Right atrium auricular region (tissue), 2 donors: ENCODE measurements around the gene IGSF9. TPM values are rescaled to one million over a fixed set of nuclear protein-coding genes. Genes with fewer than 3 reads are reported as not detected.

Experiments
- DNase-seq: peaks from one replicate; pipeline ENCODE4 v3.0.0-alpha.2; 2019; ENCODE audit warnings: low spot score
- H3K27ac ChIP-seq, 2 donors: fragments of 200-600 bp; sonication (generic); 1 replicate in 1 of 2; 2 replicates in 1 of 2; pipeline ENCODE4 v1.5.1; 2016 to 2019
- H3K27me3 ChIP-seq, 2 donors: fragments of 200-600 bp; sonication (generic); one replicate each; pipeline versions ENCODE4 v1.5.1 to v1.6.0; 2017 to 2019
- H3K36me3 ChIP-seq: fragments of 200-600 bp; sonication (generic); one replicate; pipeline ENCODE4 v1.5.1; 2016
- H3K4me1 ChIP-seq, 2 donors: fragments of 200-600 bp; sonication (generic); one replicate each; pipeline versions ENCODE4 v1.5.1 to v1.6.0; 2017 to 2019
- H3K4me3 ChIP-seq, 2 donors: fragments of 200-600 bp; sonication (generic); 1 replicate in 1 of 2; 2 replicates in 1 of 2; pipeline ENCODE4 v1.5.1; 2017 to 2019; ENCODE audit warnings: mild to moderate bottlenecking in 1 of 2, moderate library complexity in 1 of 2
- H3K9me3 ChIP-seq, 2 donors: fragments of 200-600 bp; sonication (generic); one replicate each; pipeline ENCODE4 v1.5.1; 2019
- total RNA-seq, 2 donors: library from RNA; depleted of rRNA; stranded (reverse); fragments of >200 nt; gene quantifications; one replicate each; pipeline ENCODE4 v1.1.0, GENCODE V29; 2016
- TF ChIP-seq, protein P1 (sequence below), 2 donors: fragments of 200-600 bp; sonication (generic); IDR thresholded peaks; one replicate each; pipeline ENCODE4 v1.5.1; 2019; ENCODE audit warnings: antibody characterized with exemption in 2 of 2

IGSF9 gene
- total RNA-seq, 2 donors from 2014 or later = 2.0 to 5.4 TPM

DNA sequence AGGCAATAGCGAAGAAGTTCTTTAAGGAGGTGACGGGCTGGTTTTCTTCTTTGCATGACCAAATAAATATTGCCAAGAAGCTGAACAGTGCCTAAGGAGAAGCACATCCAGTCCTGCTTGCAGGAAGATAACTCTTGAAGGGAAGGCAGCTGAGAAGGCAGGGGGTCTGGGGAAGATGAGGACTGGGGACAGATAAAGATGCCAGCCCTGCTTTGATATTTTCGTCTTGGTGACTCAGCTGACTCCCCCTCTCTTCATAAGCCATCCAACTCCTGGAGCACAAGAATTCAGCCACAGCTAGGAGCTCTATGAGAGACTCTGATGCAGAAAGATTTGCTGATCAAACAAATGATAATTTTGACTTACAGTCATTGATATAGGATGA lies 48.9 kb downstream of the IGSF9 start:
- H3K27ac ChIP-seq = peak overlapping the region in 1 of 2 donors; percentile 1
- H3K9me3 ChIP-seq = no peaks in the 10 kb centered on the region
- no peak overlapping the region for H3K4me3 ChIP-seq
- TF ChIP-seq, protein P1, sequence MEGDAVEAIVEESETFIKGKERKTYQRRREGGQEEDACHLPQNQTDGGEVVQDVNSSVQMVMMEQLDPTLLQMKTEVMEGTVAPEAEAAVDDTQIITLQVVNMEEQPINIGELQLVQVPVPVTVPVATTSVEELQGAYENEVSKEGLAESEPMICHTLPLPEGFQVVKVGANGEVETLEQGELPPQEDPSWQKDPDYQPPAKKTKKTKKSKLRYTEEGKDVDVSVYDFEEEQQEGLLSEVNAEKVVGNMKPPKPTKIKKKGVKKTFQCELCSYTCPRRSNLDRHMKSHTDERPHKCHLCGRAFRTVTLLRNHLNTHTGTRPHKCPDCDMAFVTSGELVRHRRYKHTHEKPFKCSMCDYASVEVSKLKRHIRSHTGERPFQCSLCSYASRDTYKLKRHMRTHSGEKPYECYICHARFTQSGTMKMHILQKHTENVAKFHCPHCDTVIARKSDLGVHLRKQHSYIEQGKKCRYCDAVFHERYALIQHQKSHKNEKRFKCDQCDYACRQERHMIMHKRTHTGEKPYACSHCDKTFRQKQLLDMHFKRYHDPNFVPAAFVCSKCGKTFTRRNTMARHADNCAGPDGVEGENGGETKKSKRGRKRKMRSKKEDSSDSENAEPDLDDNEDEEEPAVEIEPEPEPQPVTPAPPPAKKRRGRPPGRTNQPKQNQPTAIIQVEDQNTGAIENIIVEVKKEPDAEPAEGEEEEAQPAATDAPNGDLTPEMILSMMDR (IDR thresholded peaks at IDR 0.05) = no peak
- no peak for DNase-seq
- H3K4me1 ChIP-seq = peaks cover 0 to 22% of the 10 kb centered on the region in 2 donors
- no peaks in the 10 kb centered on the region for H3K27me3 ChIP-seq
- H3K36me3 ChIP-seq = no peaks in the 10 kb centered on the region

DNA sequence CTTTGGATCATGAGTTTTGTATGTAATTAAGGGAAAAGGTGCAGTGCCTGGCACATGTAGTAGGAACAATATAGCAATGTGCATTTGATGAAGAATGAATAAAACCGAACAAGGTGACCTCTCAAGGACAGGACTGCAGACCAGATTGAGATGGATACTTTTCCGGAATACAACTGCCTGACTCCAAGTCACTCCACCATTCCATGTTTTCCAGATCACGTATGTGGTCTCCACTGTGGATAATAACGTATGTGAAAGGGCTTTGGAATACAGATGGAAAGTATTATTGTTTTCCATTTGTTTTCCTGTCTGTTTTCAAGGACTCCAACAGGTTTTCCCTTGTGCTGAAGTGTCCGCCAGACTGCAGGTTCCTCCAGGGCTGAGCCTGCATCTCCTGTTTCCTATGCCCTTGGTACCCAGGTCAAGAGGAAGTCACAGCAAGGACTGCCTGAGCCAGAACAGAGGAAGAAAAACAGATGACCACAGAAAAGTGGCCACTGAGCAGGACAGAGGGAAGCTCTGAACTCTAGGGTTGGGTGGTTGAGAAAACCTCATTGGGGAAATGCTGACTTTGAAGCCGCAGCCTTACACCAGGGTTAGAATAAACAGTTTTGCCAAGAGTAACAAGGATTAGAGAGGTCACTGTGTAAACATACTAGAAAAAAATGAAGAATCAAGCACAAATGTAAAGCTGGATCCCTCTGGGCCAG lies 49.4 kb downstream of the IGSF9 start:
- H3K4me1 ChIP-seq = peaks cover 0 to 21% of the 10 kb centered on the region in 2 donors
- H3K36me3 ChIP-seq = no peaks in the 10 kb centered on the region
- H3K9me3 ChIP-seq = no peaks in the 10 kb centered on the region
- no peaks in the 10 kb centered on the region for H3K27me3 ChIP-seq
- no peak for DNase-seq
- H3K27ac ChIP-seq = peak overlapping the region in 1 of 2 donors; percentile 1
- TF ChIP-seq, protein P1 (IDR thresholded peaks at IDR 0.05) = no peak
- H3K4me3 ChIP-seq = no peak overlapping the region

DNA sequence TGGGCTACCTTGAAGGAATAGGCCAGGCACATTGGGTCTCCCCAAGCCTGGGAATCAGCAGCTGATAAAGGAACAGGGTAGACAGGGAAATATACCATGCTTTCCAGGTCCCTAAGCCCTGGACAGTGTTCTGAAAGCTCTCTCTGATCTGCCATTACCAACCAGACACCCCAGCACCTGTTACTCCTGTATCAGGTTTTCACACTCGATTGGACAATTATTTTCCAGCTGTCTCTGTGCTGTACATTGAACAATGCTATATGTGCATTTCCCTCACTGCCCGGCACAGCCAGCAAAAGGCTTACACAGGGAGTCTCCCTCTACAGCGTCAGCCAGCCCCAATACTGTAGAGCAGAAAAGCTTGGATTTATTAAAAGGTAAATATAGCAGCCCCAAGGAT lies 50.1 kb downstream of the IGSF9 start:
- TF ChIP-seq, protein P1 (IDR thresholded peaks at IDR 0.05) = no peak
- peaks cover 0 to 18% of the 10 kb centered on the region in 2 donors for H3K4me1 ChIP-seq
- H3K4me3 ChIP-seq = no peak overlapping the region
- H3K9me3 ChIP-seq = no peaks in the 10 kb centered on the region
- H3K36me3 ChIP-seq = no peaks in the 10 kb centered on the region
- no peaks in the 10 kb centered on the region for H3K27me3 ChIP-seq
- no peak for DNase-seq
- no peak overlapping the region for H3K27ac ChIP-seq

DNA sequence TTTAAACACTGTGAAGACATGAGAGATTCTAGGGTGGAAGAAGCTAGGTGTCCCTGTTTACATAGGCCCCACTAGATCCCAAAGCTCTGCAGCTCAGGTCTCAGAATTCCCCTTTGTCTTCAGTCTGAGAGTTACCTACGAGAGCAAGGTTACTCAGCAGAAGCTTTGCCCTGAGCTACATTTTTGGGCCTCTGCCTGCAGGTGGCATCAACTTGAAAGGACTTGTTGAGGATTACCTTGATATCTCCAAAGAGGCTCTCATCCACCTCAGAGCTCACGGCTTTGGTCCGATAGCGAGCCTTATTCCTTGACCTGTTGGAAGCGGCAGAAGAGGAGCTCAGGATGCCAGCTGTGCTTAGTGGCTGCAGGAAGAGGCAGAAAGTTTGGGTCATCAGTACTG lies 52.5 kb downstream of the IGSF9 start:
- Histone ChIP-seq H3K36me3 (no peaks in the 10 kb centered on the region), H3K27me3 (no peaks in the 10 kb centered on the region), H3K4me1 (peaks cover 0 to 22% of the 10 kb centered on the region in 2 donors), H3K27ac (no peak overlapping the region), H3K4me3 (no peak overlapping the region), H3K9me3 (no peaks in the 10 kb centered on the region)
- no peak for DNase-seq
- TF ChIP-seq, protein P1 (IDR thresholded peaks at IDR 0.05) = no peak

DNA sequence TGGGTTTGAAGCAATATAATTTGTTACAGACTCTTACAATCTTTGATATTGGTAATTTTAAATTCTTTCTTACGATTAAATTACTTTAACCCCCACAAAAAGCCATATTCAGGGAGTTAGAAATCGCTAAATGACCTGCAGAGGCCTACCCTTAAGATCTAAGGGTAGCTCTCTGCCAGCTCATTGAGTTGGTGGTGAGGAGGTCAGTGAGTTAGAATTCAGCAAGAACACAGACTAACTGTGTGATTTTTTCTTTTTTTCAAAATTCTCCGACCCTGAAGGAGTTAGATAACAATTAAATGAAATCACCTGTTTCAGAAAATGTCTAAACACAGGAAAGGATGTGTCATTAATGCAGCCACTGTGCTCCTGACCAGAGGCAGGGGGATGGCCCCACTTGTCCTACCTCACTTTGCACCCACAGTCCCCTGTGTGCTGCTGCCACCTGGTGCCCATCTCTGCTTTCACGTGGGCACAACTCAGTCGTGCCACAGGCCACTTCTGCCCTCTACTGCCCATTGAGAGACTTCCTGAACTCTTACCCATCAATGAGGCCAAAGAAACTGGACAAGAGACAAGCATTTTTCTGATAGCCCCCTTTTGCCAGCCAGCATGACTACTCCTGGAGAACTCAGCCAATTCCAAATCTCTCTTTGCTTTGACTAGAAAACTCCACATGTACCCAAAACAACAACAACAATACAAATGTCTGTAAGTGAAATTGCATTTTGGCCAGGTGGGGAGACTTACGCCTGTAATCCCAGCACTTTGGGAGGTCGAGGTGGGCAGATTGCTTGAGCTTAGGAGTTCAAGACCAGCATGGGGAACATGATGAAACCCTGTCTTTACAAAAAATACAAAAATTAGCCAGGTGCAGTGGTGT lies 53.9 kb downstream of the IGSF9 start:
- DNase-seq = peak; percentile 90
- TF ChIP-seq, protein P1 (IDR thresholded peaks at IDR 0.05) = peak; percentile 72 to 96
- Histone ChIP-seq H3K4me1 (peaks cover 0 to 22% of the 10 kb centered on the region in 2 donors), H3K4me3 (no peak overlapping the region), H3K36me3 (no peaks in the 10 kb centered on the region), H3K27me3 (no peaks in the 10 kb centered on the region), H3K27ac (no peak overlapping the region), H3K9me3 (no peaks in the 10 kb centered on the region)
